Keratinocyte (primary cell): Measurements from ENCODE around the gene TMEM207. TPM values are rescaled to one million over a fixed set of nuclear protein-coding genes. Genes with fewer than 3 reads are reported as not detected.

ENCODE experiments used
- DNase-seq: peaks from one replicate; pipeline ENCODE4 v3.0.0-alpha.2; 2011; ENCODE audit warnings: low read depth, missing footprints, low spot score
- FAIRE-seq: peaks from 2 replicates; lab custom pipeline; 2011; peaks lifted over from hg19 to GRCh38; lab: Jason Lieb, UNC
- H2AFZ ChIP-seq: 2 replicates; pipeline ENCODE4 v1.6.0; 2012; ENCODE audit warnings: low read length, control low read depth, inconsistent platforms; ENCODE audit not compliant: control insufficient read depth
- H3K27ac ChIP-seq: 2 replicates; pipeline ENCODE4 v1.5.1; 2011; ENCODE audit warnings: low read length; ENCODE audit not compliant: control insufficient read depth, insufficient read depth
- H3K27me3 ChIP-seq: 3 replicates; pipeline ENCODE4 v1.6.0; 2011; ENCODE audit warnings: low read length; ENCODE audit not compliant: control insufficient read depth, insufficient read depth; ENCODE audit errors: extremely low read depth
- H3K36me3 ChIP-seq, 2 experiments: 2 replicates in 1 of 2; 3 replicates in 1 of 2; pipeline ENCODE4 v1.5.1; 2011; ENCODE audit warnings: low read length in 2 of 2, mild to moderate bottlenecking in 1 of 2; ENCODE audit not compliant: control insufficient read depth in 2 of 2, insufficient read depth in 2 of 2; ENCODE audit errors: extremely low read depth in 1 of 2
- H3K4me1 ChIP-seq: 3 replicates; pipeline ENCODE4 v1.5.1; 2011; ENCODE audit warnings: low read length; ENCODE audit not compliant: control insufficient read depth, insufficient read depth; ENCODE audit errors: extremely low read depth
- H3K4me2 ChIP-seq: 3 replicates; pipeline ENCODE4 v1.6.0; 2011; ENCODE audit warnings: low read depth, low read length; ENCODE audit not compliant: control insufficient read depth, insufficient read depth; ENCODE audit errors: extremely low read depth
- H3K4me3 ChIP-seq, 3 experiments: fragments of 200-600 bp in 1 of 3; sonication (generic) in 1 of 3; 2 replicates in 2 of 3; 3 replicates in 1 of 3; pipeline ENCODE4 v1.5.1; 2011 to 2016; ENCODE audit warnings: low read length in 3 of 3, mild to moderate bottlenecking in 3 of 3, control low read depth in 2 of 3, inconsistent platforms in 1 of 3, low read depth in 1 of 3, mixed read lengths in 1 of 3, mixed run types in 1 of 3, moderate library complexity in 1 of 3; ENCODE audit not compliant: control insufficient read depth in 2 of 3, insufficient read depth in 2 of 3; ENCODE audit errors: extremely low read depth in 1 of 3
- H3K79me2 ChIP-seq: 2 replicates; pipeline ENCODE4 v1.6.0; 2012; ENCODE audit warnings: low read length; ENCODE audit not compliant: control insufficient read depth, insufficient read depth
- H3K9ac ChIP-seq: 3 replicates; pipeline ENCODE4 v1.6.0; 2011; ENCODE audit warnings: low read length; ENCODE audit not compliant: control insufficient read depth, insufficient read depth; ENCODE audit errors: extremely low read depth
- H3K9me1 ChIP-seq: 3 replicates; pipeline ENCODE4 v1.6.0; 2011; ENCODE audit warnings: low read length; ENCODE audit not compliant: control insufficient read depth, insufficient read depth; ENCODE audit errors: extremely low read depth
- H3K9me3 ChIP-seq: 2 replicates; pipeline ENCODE4 v1.5.1; 2012; ENCODE audit warnings: low read depth, low read length; ENCODE audit not compliant: control insufficient read depth
- H4K20me1 ChIP-seq: 3 replicates; pipeline ENCODE4 v1.6.0; 2011; ENCODE audit warnings: low read length; ENCODE audit not compliant: control insufficient read depth, insufficient read depth; ENCODE audit errors: extremely low read depth
- EZH2 ChIP-seq: IDR thresholded peaks from one replicate; pipeline ENCODE4 v1.6.1; 2012; ENCODE audit warnings: inconsistent platforms, mild to moderate bottlenecking, low read length, moderate library complexity
- dilution Hi-C: fragments of 300-500 bp; cut with MboI; formaldehyde crosslinking; loops from one replicate; pipeline ENCODE4 v1.7.0; 2020; ENCODE audit warnings: low sequenced_read_pairs; ENCODE audit not compliant: extremely low pct_ligation_motif_present
- polyA plus RNA-seq, 5 experiments: library from polyadenylated mRNA; depleted of rRNA in 3 of 5; stranded (reverse) in 3 of 5; stranded (forward) in 1 of 5; unstranded in 1 of 5; fragments of >200 nt; gene quantifications; 1 replicate in 1 of 5; 2 replicates in 3 of 5; 3 replicates in 1 of 5; pipeline versions ENCODE4 v1.2.1 to v1.2.3, GENCODE V29; 2011 to 2012; ENCODE audit warnings: missing spikeins in 2 of 5, low read depth in 1 of 5, low replicate concordance in 1 of 5
- TF ChIP-seq, protein P1 (sequence below), 3 experiments: IDR thresholded peaks in 1 of 3; conservative IDR thresholded peaks in 1 of 3; optimal IDR thresholded peaks in 1 of 3; 2 replicates in 2 of 3; 3 replicates in 1 of 3; pipeline versions ENCODE3 to v1.5.1; 2011; ENCODE audit warnings: low read length in 3 of 3, mild to moderate bottlenecking in 3 of 3, moderate library complexity in 2 of 3, control low read depth in 1 of 3, inconsistent platforms in 1 of 3; ENCODE audit not compliant: insufficient read depth in 2 of 3; ENCODE audit errors: extremely low read depth in 1 of 3

Gene TMEM207
- polyA plus RNA-seq, 1 donor (not counting 4 experiments of a cell fraction or from before 2014, with no cell fraction given): not detected

GRCh38 chr3:190458040-190458439, 8.3 kb upstream of the TMEM207 start:
- TF ChIP-seq, protein P1, sequence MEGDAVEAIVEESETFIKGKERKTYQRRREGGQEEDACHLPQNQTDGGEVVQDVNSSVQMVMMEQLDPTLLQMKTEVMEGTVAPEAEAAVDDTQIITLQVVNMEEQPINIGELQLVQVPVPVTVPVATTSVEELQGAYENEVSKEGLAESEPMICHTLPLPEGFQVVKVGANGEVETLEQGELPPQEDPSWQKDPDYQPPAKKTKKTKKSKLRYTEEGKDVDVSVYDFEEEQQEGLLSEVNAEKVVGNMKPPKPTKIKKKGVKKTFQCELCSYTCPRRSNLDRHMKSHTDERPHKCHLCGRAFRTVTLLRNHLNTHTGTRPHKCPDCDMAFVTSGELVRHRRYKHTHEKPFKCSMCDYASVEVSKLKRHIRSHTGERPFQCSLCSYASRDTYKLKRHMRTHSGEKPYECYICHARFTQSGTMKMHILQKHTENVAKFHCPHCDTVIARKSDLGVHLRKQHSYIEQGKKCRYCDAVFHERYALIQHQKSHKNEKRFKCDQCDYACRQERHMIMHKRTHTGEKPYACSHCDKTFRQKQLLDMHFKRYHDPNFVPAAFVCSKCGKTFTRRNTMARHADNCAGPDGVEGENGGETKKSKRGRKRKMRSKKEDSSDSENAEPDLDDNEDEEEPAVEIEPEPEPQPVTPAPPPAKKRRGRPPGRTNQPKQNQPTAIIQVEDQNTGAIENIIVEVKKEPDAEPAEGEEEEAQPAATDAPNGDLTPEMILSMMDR (optimal IDR thresholded peaks at IDR 0.05 in 1 of 3, IDR thresholded peaks at IDR 0.05 in 1 of 3, conservative IDR thresholded peaks at IDR 0.05 in 1 of 3; ENCODE audit: extremely low read depth in 1 of 3, insufficient read depth in 2 of 3, low read length in 3 of 3): no peak
- no peak for TF ChIP-seq EZH2
- no peaks in the 10 kb centered on the region for H3K36me3 ChIP-seq
- H3K9ac ChIP-seq: no peak overlapping the region
- no peaks in the 10 kb centered on the region for H4K20me1 ChIP-seq
- H3K79me2 ChIP-seq: no peaks in the 10 kb centered on the region
- no peak overlapping the region for H3K27ac ChIP-seq
- no peaks in the 10 kb centered on the region for H3K9me3 ChIP-seq
- dilution Hi-C loops: no loop called here
- H3K9me1 ChIP-seq: no peaks in the 10 kb centered on the region
- H3K4me3 ChIP-seq: no peak overlapping the region
- H3K27me3 ChIP-seq: no peaks in the 10 kb centered on the region
- no peak overlapping the region for H3K4me2 ChIP-seq
- DNase-seq (no peak), FAIRE-seq (no peak)
- no peak overlapping the region for H2AFZ ChIP-seq
- peaks cover 2% of the 10 kb centered on the region for H3K4me1 ChIP-seq

GRCh38 chr3:190456770-190457169, 7.1 kb upstream of the TMEM207 start:
- Histone ChIP-seq H3K4me3 (no peak overlapping the region), H3K4me1 (peaks cover 2% of the 10 kb centered on the region), H3K4me2 (no peak overlapping the region), H3K36me3 (no peaks in the 10 kb centered on the region), H3K27me3 (no peaks in the 10 kb centered on the region), H2AFZ (no peak overlapping the region), H4K20me1 (no peaks in the 10 kb centered on the region), H3K9me3 (no peaks in the 10 kb centered on the region), H3K9me1 (no peaks in the 10 kb centered on the region), H3K9ac (no peak overlapping the region), H3K79me2 (no peaks in the 10 kb centered on the region), H3K27ac (no peak overlapping the region)
- DNase-seq: no peak
- dilution Hi-C loops: no loop called here
- FAIRE-seq: peak; percentile 29
- TF ChIP-seq, protein P1 (optimal IDR thresholded peaks at IDR 0.05 in 1 of 3, IDR thresholded peaks at IDR 0.05 in 1 of 3, conservative IDR thresholded peaks at IDR 0.05 in 1 of 3; ENCODE audit: extremely low read depth in 1 of 3, insufficient read depth in 2 of 3, low read length in 3 of 3): no peak
- no peak for TF ChIP-seq EZH2
